K562 (cell line): ENCODE measurements around the gene ARID3B. TPM values are rescaled to one million over a fixed set of nuclear protein-coding genes. Genes with fewer than 3 reads are reported as not detected.

Experiments used
- ATAC-seq: fragments of 200-7000 bp; cut with Tn5 transposase; 3 replicates; pipeline ENCODE4 v1.9.1; 2020; ENCODE audit warnings: moderate library complexity
- BruUV-seq: library from RNA; stranded (reverse); fragments of 400-500 nt; replicated peaks from 2 replicates; lab custom pipeline; 2021; lab: Mats Ljungman, UMichigan
- CTCF ChIA-PET: fragments of 300-600 bp; formaldehyde crosslinking; extraction: SDS; loops from one replicate; lab custom pipeline; 2021; ENCODE audit warnings: low intra/inter-chr PET ratio; lab: Yijun Ruan, JAX
- POLR2A ChIA-PET: fragments of 300-600, 350-650 bp; sonication (Branson Sonifier 250); formaldehyde crosslinking; extraction: SDS; loops from one replicate; lab custom pipeline; 2021; ENCODE audit warnings: antibody characterized with exemption, inconsistent platforms; lab: Yijun Ruan, JAX
- DNase-seq, 4 experiments: peaks; one replicate each; pipeline versions ENCODE4 v3.0.0 to v3.0.0-alpha.2; 2011 to 2018; ENCODE audit warnings: low spot score in 3 of 4, mixed read lengths in 3 of 4; ENCODE audit errors: extremely low read depth in 1 of 4
- FAIRE-seq: peaks from 2 replicates; lab custom pipeline; 2011; peaks lifted over from hg19 to GRCh38; lab: Jason Lieb, UNC
- H2AFZ ChIP-seq: 2 replicates; pipeline ENCODE4 v1.6.0; 2011; ENCODE audit warnings: low read depth, low read length, control low read depth, inconsistent platforms
- H3K27ac ChIP-seq: fragments of 200-600 bp; 3 replicates; pipeline ENCODE4 v1.8.0; 2011; ENCODE audit warnings: low read depth, mild to moderate bottlenecking, control low read depth, inconsistent platforms, low read length, moderate library complexity, mixed read lengths; ENCODE audit errors: extremely low read depth
- H3K27me3 ChIP-seq, 2 experiments: fragments of 300-600 bp in 1 of 2; 2 replicates in 1 of 2; 3 replicates in 1 of 2; pipeline versions ENCODE4 v1.6.0 to v1.8.0; 2011; ENCODE audit warnings: inconsistent platforms in 2 of 2, low read length in 2 of 2, mild to moderate bottlenecking in 1 of 2, mixed read lengths in 1 of 2, moderate library complexity in 1 of 2; ENCODE audit not compliant: control insufficient read depth in 2 of 2, insufficient read depth in 2 of 2
- H3K36me3 ChIP-seq: fragments of 300-600 bp; 3 replicates; pipeline ENCODE4 v1.8.0; 2011; ENCODE audit warnings: mild to moderate bottlenecking, low read length, inconsistent platforms; ENCODE audit not compliant: control insufficient read depth, insufficient read depth
- H3K4me1 ChIP-seq, 2 experiments: fragments of 200-600 bp in 1 of 2; replicated peaks in 1 of 2; 2 replicates in 1 of 2; 3 replicates in 1 of 2; pipeline versions ENCODE4 v1.5.1 to v1.8.0; 2011; ENCODE audit warnings: inconsistent platforms in 2 of 2, low read length in 2 of 2, mild to moderate bottlenecking in 1 of 2, mixed read lengths in 1 of 2, moderate library complexity in 1 of 2; ENCODE audit not compliant: control insufficient read depth in 2 of 2, insufficient read depth in 2 of 2
- H3K4me2 ChIP-seq: 2 replicates; pipeline ENCODE4 v1.6.1; 2011; ENCODE audit warnings: low read length, control low read depth, inconsistent platforms, mixed read lengths; ENCODE audit not compliant: insufficient read depth
- H3K4me3 ChIP-seq: fragments of 200-600 bp; sonication (generic), shearing (Covaris generic); 2 replicates; pipeline ENCODE4 v1.5.1; 2016; ENCODE audit warnings: control low read depth, inconsistent platforms
- H3K79me2 ChIP-seq: fragments of 200-600 bp; 3 replicates; pipeline ENCODE4 v1.8.0; 2011; ENCODE audit warnings: low read length, inconsistent platforms; ENCODE audit not compliant: control insufficient read depth, insufficient read depth
- H3K9ac ChIP-seq, 2 experiments: 2 replicates each; pipeline versions ENCODE4 v1.6.0 to v1.6.1; 2011; ENCODE audit warnings: low read depth in 2 of 2, low read length in 2 of 2, control low read depth in 1 of 2, inconsistent platforms in 1 of 2, mild to moderate bottlenecking in 1 of 2, mixed read lengths in 1 of 2; ENCODE audit not compliant: insufficient read depth in 1 of 2
- H3K9me1 ChIP-seq: one replicate; pipeline ENCODE4 v1.6.0; 2011; ENCODE audit warnings: inconsistent platforms, mild to moderate bottlenecking, low read length, moderate library complexity; ENCODE audit not compliant: control insufficient read depth, insufficient read depth
- H3K9me3 ChIP-seq: replicated peaks from 2 replicates; pipeline ENCODE4 v1.5.1; 2011; ENCODE audit warnings: low read depth, low read length, inconsistent platforms; ENCODE audit not compliant: control insufficient read depth, insufficient read depth
- H4K20me1 ChIP-seq: replicated peaks from 2 replicates; pipeline ENCODE4 v1.6.1; 2011; ENCODE audit warnings: low read length, inconsistent platforms, mixed read lengths; ENCODE audit not compliant: control insufficient read depth, insufficient read depth
- FOXK1 ChIP-seq: sonication (generic); formaldehyde crosslinking; IDR thresholded peaks from 2 replicates; pipeline ENCODE4 v1.8.0; 2022; ENCODE audit warnings: missing genetic modification reagents, mild to moderate bottlenecking, borderline replicate concordance
- FOXM1 ChIP-seq, 2 experiments: fragments of 450-650 bp in 1 of 2; sonication (generic) in 1 of 2; formaldehyde crosslinking in 1 of 2; IDR thresholded peaks; 2 replicates each; pipeline versions ENCODE4 v1.6.1 to v1.9.0; 2017 to 2022; ENCODE audit warnings: low read depth in 2 of 2, mild to moderate bottlenecking in 2 of 2, missing genetic modification reagents in 1 of 2, moderate library complexity in 1 of 2
- HMG20B ChIP-seq: fragments of 250-450 bp; sonication (Bioruptor Pico); IDR thresholded peaks from 2 replicates; pipeline ENCODE4 v1.5.0; 2021; ENCODE audit warnings: mild to moderate bottlenecking
- MBD2 ChIP-seq: sonication (generic); IDR thresholded peaks from 2 replicates; pipeline ENCODE4 v1.6.1; 2016; ENCODE audit warnings: low read depth, borderline replicate concordance
- MEIS2 ChIP-seq: fragments of 450-650 bp; IDR thresholded peaks from 2 replicates; pipeline ENCODE4 v1.6.1; 2014; ENCODE audit warnings: mild to moderate bottlenecking; ENCODE audit not compliant: partially characterized antibody
- NCOA6 ChIP-seq: fragments of 450-650 bp; IDR thresholded peaks from 2 replicates; pipeline ENCODE4 v1.6.1; 2017; ENCODE audit warnings: mild to moderate bottlenecking
- RB1 ChIP-seq: fragments of 450-650 bp; IDR thresholded peaks from 2 replicates; pipeline ENCODE4 v1.6.1; 2017; ENCODE audit warnings: low read depth, mild to moderate bottlenecking
- SRSF1 ChIP-seq: fragments of 200-400 bp; formaldehyde crosslinking; IDR thresholded peaks from 2 replicates; pipeline ENCODE4 v1.6.1; 2017; ENCODE audit warnings: mild to moderate bottlenecking, low read depth, low read length, moderate library complexity
- STAG1 ChIP-seq: sonication (generic); formaldehyde crosslinking; IDR thresholded peaks from 2 replicates; pipeline ENCODE4 v1.5.0; 2020; ENCODE audit warnings: missing genetic modification reagents, borderline replicate concordance
- TFAP4 ChIP-seq: sonication (generic); formaldehyde crosslinking; IDR thresholded peaks from 2 replicates; pipeline ENCODE4 v1.8.0; 2022; ENCODE audit warnings: missing genetic modification reagents, mild to moderate bottlenecking, moderate library complexity, borderline replicate concordance
- YY1 ChIP-seq, 3 experiments: IDR thresholded peaks; 2 replicates each; pipeline ENCODE4 v1.6.1; 2011; ENCODE audit warnings: low read length in 2 of 3, mild to moderate bottlenecking in 2 of 3, moderate library complexity in 2 of 3, borderline replicate concordance in 1 of 3, control low read depth in 1 of 3, low read depth in 1 of 3; ENCODE audit not compliant: insufficient read depth in 3 of 3, insufficient replicate concordance in 2 of 3, control insufficient read depth in 1 of 3, insufficient read length in 1 of 3; ENCODE audit errors: extremely low read depth in 1 of 3
- ZBTB7A ChIP-seq: IDR thresholded peaks from 2 replicates; pipeline ENCODE4 v1.6.1; 2011; ENCODE audit warnings: low read depth, mild to moderate bottlenecking, low read length, moderate library complexity, borderline replicate concordance; ENCODE audit not compliant: control insufficient read depth
- ZC3H11A ChIP-seq: IDR thresholded peaks from 2 replicates; pipeline ENCODE4 v1.6.1; 2012; ENCODE audit warnings: low read depth, low read length, improper control_type of control experiment
- ZNF133 ChIP-seq: fragments of 250-450 bp; sonication (Bioruptor Pico); IDR thresholded peaks from 2 replicates; pipeline ENCODE4 v1.4.0; 2020; ENCODE audit warnings: mild to moderate bottlenecking
- ZNF263 ChIP-seq: sonication (generic); formaldehyde crosslinking; IDR thresholded peaks from 2 replicates; pipeline ENCODE4 v1.8.0; 2022; ENCODE audit warnings: mild to moderate bottlenecking, missing genetic modification reagents, borderline replicate concordance
- ZNF766 ChIP-seq: fragments of 200-800 bp; sonication (Bioruptor generic); conservative IDR thresholded peaks from 2 replicates; pipeline ENCODE4 v1.6.1; 2016; ENCODE audit warnings: missing genetic modification characterization, missing compliant biosample characterization
- WGBS: fragments of 100-300 bp; shearing (Covaris generic); methylation state at CpG from one replicate; pipeline ENCODE4 v1.1.6; 2016; ENCODE audit warnings: low coverage, mixed read lengths; ENCODE audit not compliant: insufficient coverage; ENCODE audit errors: missing lambda C conversion rate; 5-methylcytosine and 5-hydroxymethylcytosine counted together
- in situ Hi-C: fragments of 300-500 bp; cut with MboI; formaldehyde crosslinking; loops from 4 replicates; pipeline ENCODE4 v1.15.0; 2018; ENCODE audit warnings: inconsistent platforms, mixed read lengths
- intact Hi-C: fragments of 100-400 bp; cut with micrococcal nuclease; formaldehyde crosslinking; loops from 2 replicates; pipeline ENCODE4 v1.14.2; 2022
- polyA plus RNA-seq, 8 experiments: library from polyadenylated mRNA; depleted of rRNA in 4 of 8; stranded (reverse) in 5 of 8; unstranded in 3 of 8; fragments of >200 nt; fragmentation: Nextera tagmentation in 2 of 8; fragmentation: Illumina TruSeq in 1 of 8; extraction: Ambion mirVana in 2 of 8; extraction: Trizol in 1 of 8; gene quantifications; 2 replicates each; pipeline versions ENCODE4 v1.2.1 to v1.2.3, GENCODE V29; 2011 to 2014; ENCODE audit warnings: inconsistent platforms in 1 of 8, missing spikeins in 1 of 8
- total RNA-seq, 7 experiments: library from RNA; depleted of rRNA in 6 of 7; stranded (reverse); fragments of >200 nt in 6 of 7; fragmentation: Illumina TruSeq in 2 of 7; extraction: Trizol in 2 of 7; gene quantifications; 2 replicates each; pipeline versions ENCODE4 v1.2.1 to v1.2.3, GENCODE V29; 2011 to 2021; ENCODE audit warnings: low replicate concordance in 1 of 7
- TF ChIP-seq, protein P1 (sequence below): sonication (generic); formaldehyde crosslinking; IDR thresholded peaks from 2 replicates; pipeline ENCODE4 v1.4.0; 2020; ENCODE audit warnings: mild to moderate bottlenecking, missing genetic modification reagents

ARID3B gene
- total and polyA plus RNA-seq, 9 of the 15 experiments (the other 6 are each of a cell fraction or from before 2014, with no cell fraction given) = 0.32 to 15.1 (median 7.1) TPM

DNA sequence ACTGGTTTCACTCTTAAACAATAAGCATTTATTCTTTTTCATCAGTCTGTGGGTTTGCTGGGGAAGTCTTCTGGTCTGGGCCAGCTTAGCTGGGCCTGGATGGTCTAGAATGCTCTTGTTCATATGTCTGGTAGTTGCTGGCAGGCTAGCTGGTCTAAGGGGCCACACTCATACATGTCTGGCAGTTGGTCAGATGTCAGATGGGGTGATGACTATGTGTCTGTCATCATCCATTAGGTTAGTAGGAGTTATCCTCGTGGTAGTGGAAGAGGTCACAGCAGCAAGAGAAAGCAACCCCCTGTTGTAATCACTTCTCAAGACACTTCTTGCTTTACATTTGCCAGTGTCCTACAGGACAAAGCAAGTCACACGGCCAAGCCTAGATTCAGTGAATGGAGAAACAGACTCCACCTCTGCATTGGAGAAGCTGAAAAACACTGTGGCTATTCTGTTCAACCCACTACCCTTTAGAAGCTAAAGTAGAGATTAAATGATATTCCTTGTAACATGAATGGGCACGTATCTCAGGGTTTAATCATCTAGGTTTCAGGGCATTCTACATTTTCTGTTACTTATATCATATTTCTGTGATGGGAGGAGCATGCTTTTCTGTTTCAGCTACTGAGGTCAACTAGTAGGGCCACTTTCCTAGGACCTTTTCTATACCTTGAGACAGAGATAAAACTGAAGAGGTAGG is 5.5 kb upstream of the ARID3B start:
- Histone ChIP-seq H3K79me2 (peaks cover 10% of the 10 kb centered on the region), H3K9ac (no peak overlapping the region), H2AFZ (no peak overlapping the region), H3K36me3 (no peaks in the 10 kb centered on the region), H4K20me1 (no peaks in the 10 kb centered on the region), H3K9me3 (no peaks in the 10 kb centered on the region), H3K27ac (peak overlapping the region; percentile 9; the same call in 1 of the 3 replicates), H3K4me3 (no peak overlapping the region), H3K4me2 (no peak overlapping the region), H3K27me3 (no peaks in the 10 kb centered on the region), H3K9me1 (no peaks in the 10 kb centered on the region), H3K4me1 (peaks cover 9 to 10% of the 10 kb centered on the region in 2 experiments; a peak in 3 of 5 replicates)
- DNase-seq = peak in 2 of 4 experiments; percentile 25 to 36
- ChIA-PET POLR2A (interaction anchor here (0.5 to 2.1 kb wide), 6 partner anchors 9 to 247 kb away, joined by 3 to 8 read pairs (median 4); no protein-coding TSS in a partner anchor), CTCF (no interaction called here)
- 16% methylated on average over 3 of the region's 3 CpGs for WGBS
- in situ Hi-C loops (no loop called here), intact Hi-C loops (no loop called here)
- FAIRE-seq = no peak
- peak; percentile 68 for ATAC-seq
- no TSS peak for BruUV-seq
- no peak for TF ChIP-seq ZBTB7A
- no peak for TF ChIP-seq FOXM1 (IDR thresholded peaks at IDR 0.05; ENCODE audit: low read depth)
- TF ChIP-seq FOXM1 (CRISPR knock-in tag; IDR thresholded peaks at IDR 0.05; ENCODE audit: low read depth) = no peak
- TF ChIP-seq ZNF263 = no peak
- no peak for TF ChIP-seq NCOA6
- 0 out of 2 replicates have a peak, but pooled peaks have one; percentile 21 for TF ChIP-seq ZNF766
- TF ChIP-seq STAG1 (CRISPR knock-in tag) = no peak
- TF ChIP-seq, protein P1, sequence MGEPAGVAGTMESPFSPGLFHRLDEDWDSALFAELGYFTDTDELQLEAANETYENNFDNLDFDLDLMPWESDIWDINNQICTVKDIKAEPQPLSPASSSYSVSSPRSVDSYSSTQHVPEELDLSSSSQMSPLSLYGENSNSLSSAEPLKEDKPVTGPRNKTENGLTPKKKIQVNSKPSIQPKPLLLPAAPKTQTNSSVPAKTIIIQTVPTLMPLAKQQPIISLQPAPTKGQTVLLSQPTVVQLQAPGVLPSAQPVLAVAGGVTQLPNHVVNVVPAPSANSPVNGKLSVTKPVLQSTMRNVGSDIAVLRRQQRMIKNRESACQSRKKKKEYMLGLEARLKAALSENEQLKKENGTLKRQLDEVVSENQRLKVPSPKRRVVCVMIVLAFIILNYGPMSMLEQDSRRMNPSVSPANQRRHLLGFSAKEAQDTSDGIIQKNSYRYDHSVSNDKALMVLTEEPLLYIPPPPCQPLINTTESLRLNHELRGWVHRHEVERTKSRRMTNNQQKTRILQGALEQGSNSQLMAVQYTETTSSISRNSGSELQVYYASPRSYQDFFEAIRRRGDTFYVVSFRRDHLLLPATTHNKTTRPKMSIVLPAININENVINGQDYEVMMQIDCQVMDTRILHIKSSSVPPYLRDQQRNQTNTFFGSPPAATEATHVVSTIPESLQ (CRISPR knock-in tag) = 0 out of 2 replicates have a peak, but pooled peaks have one; percentile 22
- no peak for TF ChIP-seq MBD2
- no peak for TF ChIP-seq RB1
- no peak for TF ChIP-seq SRSF1
- TF ChIP-seq YY1 (IDR thresholded peaks at IDR 0.05; ENCODE audit: borderline replicate concordance in 1 of 3, control insufficient read depth in 1 of 3, extremely low read depth in 1 of 3, insufficient read depth in 3 of 3, insufficient read length in 1 of 3, insufficient replicate concordance in 2 of 3, low read depth in 1 of 3, low read length in 2 of 3) = no peak
- TF ChIP-seq FOXK1 (CRISPR knock-in tag) = no peak
- TF ChIP-seq ZC3H11A = no peak
- TF ChIP-seq MEIS2 = peak; percentile 84
- no peak for TF ChIP-seq ZNF133 (CRISPR knock-in tag)
- no peak for TF ChIP-seq TFAP4 (CRISPR knock-in tag)
- no peak for TF ChIP-seq HMG20B (CRISPR knock-in tag)
